HG03039 (cell line): ENCODE data around the gene AGAP6.
A peak's percentile ranks its signal among the peaks of the same experiment; 100 is the strongest.
"Not testable (repeated sequence)": the region's sequence is repeated elsewhere in the genome, so short reads cannot be mapped to it uniquely, and the experiment has no call there.

Experiments
- ATAC-seq: cut with Tn5 transposase; IDR thresholded peaks from one replicate; pipeline ENCODE4 v1.9.1; 2021; ENCODE audit warnings: mild to moderate bottlenecking, moderate library complexity; ENCODE audit not compliant: unreplicated experiment

Gene AGAP6

GRCh38 chr10:50024716-50025383, 36.6 kb downstream of the AGAP6 start:
- ATAC-seq = not testable (repeated sequence)

GRCh38 chr10:50025627-50026026, 37.4 kb downstream of the AGAP6 start:
- no peak for ATAC-seq

- no peak for ATAC-seq
These were observed 39.0 kb downstream of the AGAP6 start for GRCh38 chr10:50027195-50027594.

DNA sequence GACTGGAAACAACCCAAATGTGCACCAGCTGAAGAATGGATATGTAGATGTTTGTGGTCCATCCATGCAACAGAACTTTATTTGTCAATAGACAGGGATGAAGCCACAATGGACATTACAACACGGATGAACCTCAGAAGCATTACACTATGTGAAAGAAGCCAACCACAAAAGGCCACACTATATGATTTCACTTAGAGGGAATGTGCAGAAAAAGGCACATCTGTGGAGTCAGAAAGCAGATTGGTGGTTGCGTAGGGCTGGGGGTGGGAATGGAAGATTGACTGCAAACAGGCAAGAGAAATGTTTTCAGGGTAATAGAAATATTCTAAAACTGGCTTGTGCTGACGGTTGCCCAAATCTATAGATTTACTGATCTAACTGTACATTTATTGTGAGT, 45.3 kb downstream of the AGAP6 start:
- no peak for ATAC-seq

- ATAC-seq = not testable (repeated sequence)
These were observed 47.1 kb downstream of the AGAP6 start for GRCh38 chr10:50035337-50035736.

DNA sequence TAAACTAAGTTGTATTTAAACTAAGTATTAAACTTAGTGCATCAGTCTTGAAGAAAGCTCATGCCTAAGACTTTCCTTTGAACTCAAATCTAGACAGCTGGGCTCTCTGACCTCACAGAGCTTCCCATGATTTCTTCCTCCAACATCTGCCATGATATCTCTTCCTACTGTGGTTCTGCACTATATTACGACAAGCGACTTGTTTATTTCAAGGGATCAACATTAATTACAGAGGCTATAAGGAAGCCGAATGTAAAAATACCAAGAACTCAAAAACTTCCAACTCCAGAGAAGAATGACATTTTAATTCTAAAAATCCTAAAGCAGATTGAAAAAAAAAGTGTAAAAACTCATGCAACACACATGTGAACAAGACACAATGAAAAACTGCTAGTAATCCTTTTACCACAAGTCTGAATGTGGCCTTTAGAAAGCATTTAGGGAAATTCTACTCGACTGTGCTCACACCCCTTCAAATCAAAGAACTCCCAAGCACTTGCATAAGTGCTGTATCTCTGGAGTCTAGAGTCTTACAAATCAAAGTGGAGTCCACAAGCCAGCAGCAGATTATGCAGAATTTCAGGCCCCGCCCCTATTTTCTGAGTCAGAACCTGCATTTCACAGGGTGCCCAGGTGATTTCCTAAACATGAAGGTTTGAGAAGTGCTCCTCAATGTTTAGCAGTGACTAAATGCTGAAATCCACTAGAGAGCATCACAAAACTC, 56.9 kb downstream of the AGAP6 start:
- no peak for ATAC-seq

GRCh38 chr10:50046457-50046856, 58.3 kb downstream of the AGAP6 start:
- ATAC-seq = not testable (repeated sequence)

- ATAC-seq = not testable (repeated sequence)
These were observed 59.4 kb downstream of the AGAP6 start for GRCh38 chr10:50047594-50047993.

DNA sequence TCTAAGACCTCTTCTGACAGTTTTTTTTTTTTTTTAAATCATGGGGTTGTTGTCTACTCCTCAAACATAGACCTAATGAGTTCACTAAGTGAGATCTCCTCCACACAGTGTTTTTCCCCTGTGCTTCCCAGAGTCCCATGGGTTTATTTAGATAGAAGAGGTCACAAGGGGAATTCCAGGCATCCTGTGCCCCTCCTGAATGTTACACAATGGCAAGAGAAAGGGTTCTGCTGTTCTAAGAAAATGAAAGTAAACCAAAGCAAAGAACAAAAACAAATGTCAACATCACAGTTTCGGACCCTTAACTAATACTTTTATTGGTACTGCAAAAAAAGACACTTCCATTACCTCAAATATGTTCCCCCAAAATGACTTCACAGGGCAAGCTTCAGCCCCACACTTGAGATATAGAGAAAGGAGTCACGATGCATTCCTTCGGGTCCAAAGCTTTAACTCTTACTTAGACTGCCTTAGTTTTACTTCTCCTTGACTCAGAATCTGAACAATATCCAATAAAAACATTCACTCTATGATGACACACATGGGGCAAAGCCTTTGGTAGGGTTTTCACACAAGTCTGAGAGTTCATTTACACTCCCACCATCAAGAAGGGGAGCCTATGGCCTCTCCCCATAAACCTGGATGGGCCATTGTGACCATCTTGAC, 63.9 kb downstream of the AGAP6 start:
- ATAC-seq = peak; percentile 72

GRCh38 chr10:50052778-50053376, 64.7 kb downstream of the AGAP6 start:
- ATAC-seq = peak; percentile 7

GRCh38 chr10:50055494-50056292, 67.5 kb downstream of the AGAP6 start:
- ATAC-seq = not testable (repeated sequence)

DNA sequence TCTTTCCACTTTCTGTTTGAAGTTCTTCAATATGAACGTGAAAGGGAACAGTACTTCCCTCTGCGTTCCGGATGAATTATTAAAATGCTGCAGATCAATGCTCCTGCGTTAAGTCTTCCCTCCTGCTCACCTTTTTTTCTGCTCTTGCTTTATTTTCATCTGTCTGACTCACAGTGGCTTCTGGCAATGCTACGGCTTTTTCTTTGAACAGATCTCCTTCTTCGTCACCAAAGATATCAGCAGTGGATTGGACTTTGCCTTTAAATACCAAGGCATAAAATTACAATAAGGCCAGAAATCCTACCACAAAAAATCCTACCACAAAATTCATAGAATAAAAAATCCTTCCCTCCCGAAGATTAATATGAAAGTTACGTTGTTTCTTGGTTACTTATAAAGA, 68.4 kb downstream of the AGAP6 start:
- ATAC-seq = not testable (repeated sequence)

- ATAC-seq = not testable (repeated sequence)
These were observed 70.5 kb downstream of the AGAP6 start for GRCh38 chr10:50058727-50059126.

DNA sequence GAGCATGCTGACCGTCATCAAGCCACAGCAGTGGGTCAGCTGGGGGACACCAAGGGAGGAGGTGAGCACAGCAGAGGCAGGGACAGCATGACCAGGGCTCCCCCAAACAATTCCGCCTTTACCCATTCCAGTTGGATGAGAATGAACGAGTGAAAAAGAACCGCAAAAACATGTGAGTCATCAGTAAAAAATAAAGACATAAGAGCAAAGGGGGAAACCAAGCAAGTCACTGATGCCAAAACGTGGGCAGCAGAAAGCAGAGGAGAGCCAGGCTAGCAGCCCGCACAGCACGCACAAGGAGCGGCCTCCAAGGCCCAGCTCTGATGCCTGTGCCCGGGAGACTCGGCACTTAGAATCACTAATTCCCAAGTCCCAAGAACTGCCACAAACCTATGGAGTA, 71.7 kb downstream of the AGAP6 start:
- not testable (repeated sequence) for ATAC-seq
